Suppressor macrophage treated with lipopolysaccharide for 4 hours (primary cell): ENCODE results near the gene CTU2.

Experiments
- DNase-seq: peaks from one replicate; pipeline ENCODE4 v3.0.0-alpha.2; 2020

The CTU2 gene

GRCh38 chr16:88715312-88716190, 9.2 kb downstream of the CTU2 start:
- DNase-seq = no peak

DNA sequence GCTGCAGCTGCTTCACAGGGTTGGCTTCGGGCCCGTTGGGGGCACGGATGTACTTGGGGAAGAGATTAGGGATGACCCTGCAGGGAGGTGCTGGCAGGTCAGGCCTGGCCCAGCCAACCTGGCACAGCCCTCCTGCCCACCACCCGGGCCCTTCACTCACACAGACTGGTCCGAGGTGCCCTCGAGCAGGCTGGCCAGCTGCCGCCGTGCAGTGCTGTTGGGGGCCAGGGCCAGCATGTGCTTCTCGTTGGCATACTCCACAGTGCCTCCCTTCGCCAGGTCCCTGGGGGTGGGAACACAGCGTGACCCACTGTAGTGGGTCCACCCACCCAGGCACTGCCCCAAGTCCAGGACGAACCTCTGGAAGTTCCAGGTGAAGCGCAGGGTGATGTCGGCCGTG, 9.9 kb downstream of the CTU2 start:
- no peak for DNase-seq

- no peak for DNase-seq
Observed at GRCh38 chr16:88716601-88717001, 10.3 kb downstream of the CTU2 start.

GRCh38 chr16:88718178-88718577, 11.9 kb downstream of the CTU2 start:
- DNase-seq = no peak

DNA sequence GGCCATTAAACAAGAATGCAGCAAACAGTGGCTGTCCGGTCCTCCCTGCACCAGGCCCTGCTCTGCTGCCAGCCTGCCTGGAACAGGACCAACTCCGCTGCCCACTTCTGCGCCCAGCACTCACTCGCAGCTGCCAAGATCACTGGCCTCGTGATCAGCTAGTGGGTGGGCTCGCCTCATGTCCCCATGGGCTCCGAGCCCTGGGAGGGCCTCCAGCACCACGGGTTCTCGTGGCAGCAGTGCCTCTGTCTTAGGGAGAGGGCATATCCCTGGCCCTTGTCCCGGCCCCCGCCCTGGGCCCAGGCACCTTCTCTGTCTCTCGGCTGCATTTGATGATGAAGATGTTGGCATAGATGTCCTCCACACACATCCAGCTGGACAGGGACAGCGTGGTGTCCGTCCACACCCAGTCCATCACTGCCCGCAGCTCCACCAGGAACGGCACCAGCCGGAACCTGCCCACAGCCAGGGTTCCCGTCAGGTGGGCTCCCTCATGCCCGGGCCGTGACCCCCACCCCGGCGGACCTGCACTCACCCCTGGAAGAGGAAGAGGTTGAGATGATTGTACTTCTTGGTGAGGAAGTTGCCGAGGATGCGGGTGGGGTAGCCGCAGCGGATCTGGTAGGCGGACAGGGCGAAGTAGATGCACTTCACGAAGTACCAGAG, 13.1 kb downstream of the CTU2 start:
- DNase-seq = no peak

- no peak for DNase-seq
Observed at GRCh38 chr16:88719933-88720296, 13.6 kb downstream of the CTU2 start.

DNA sequence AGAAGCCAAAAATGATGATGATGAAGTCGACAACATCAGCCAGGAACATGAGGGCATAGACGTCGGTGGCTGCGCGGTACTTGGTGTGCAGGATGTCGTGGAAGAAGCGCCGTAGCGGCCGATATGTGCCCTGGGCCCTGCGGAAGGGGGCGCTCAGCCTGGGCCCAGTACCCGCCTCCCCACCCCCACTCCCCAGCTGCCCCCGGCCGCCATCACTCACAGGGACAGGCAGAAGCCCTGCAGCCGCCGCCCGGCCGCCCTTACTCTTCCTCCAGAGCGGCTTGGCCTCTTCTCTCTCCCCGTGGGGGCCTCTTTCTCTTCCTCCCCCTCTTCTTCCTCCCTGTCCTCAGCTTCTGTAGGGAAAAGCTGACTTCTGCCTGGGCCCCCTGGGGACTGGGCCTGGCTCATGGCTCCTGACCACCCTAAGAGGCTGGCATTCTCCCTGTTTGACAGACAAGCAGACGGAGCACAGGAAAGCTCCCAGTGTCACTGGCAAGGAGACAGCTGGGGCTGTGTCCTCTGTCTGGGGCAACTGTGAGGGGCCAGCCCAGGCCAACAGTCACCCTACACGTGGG, 14.2 kb downstream of the CTU2 start:
- no peak for DNase-seq

GRCh38 chr16:88721236-88721635, 14.9 kb downstream of the CTU2 start:
- DNase-seq = no peak

DNA sequence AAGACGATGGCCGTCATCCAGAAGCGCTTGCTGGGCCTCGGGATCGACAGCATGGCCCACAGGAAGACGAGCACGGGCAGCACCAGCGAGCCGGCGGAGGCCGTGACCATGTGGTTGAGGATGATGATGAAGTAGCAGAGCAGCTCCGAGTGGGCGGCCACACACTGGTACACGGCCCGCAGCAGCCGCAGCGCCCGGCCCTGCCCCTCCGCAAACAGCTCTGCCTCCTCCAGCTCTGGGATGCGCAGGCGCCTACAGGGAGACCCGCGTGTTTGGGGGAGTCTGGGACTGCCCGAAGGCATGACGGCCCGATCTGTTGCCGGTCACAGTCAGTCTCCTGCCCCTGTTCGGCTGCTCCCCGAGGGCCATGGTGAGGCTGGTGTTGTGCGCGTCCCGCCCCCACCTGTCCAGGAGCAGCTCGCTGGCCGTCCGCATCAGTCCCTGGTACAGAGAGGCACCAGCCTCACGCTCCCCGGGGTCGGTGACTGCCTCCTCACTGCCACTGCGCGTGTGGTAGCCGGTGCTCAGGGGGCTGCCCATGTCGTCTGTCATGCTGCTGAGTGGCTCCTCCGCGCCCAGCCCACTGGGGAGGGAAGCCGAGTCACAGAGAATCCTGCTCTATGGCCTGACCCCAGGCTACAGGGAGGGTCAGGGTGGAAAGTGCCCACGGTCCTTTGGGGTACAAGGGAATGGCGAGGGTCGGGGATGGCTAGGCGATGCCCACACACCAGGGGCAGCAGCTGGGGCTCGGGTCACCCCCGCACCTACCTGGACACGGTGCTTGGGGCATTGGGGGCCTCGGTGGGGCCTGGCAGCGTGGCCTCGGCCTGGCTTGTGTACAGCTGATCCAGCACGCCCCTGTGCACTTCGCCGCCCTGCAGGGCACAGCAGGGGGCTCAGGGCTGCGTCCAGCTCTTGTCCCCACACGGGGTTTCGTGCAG, 15.8 kb downstream of the CTU2 start:
- DNase-seq = no peak

- DNase-seq = no peak
Observed at GRCh38 chr16:88722784-88723506, 16.6 kb downstream of the CTU2 start.

GRCh38 chr16:88723507-88723887, 17.2 kb downstream of the CTU2 start:
- no peak for DNase-seq

DNA sequence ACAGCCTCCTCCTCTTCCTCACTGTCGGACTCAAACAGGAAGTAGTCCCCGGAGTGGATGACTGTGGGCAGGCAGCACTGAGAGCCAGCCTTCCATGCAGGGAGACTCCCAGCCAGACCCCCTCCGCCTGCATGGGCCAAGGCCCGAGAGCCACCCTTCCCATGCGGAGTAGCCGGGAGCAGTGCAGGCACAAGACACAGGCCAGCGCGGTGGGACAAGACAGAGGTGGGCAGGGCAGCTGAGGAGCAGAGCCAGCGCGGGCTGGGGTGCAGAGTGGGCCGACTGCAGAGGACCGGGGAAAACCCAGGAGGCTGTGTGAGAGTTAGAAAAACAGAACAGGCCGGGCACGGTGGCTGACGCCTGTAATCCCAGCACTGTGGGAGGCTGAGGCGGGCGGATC, 17.6 kb downstream of the CTU2 start:
- DNase-seq = no peak

GRCh38 chr16:88724855-88725555, 18.7 kb downstream of the CTU2 start:
- DNase-seq = no peak

- DNase-seq = no peak
Observed at GRCh38 chr16:88725609-88726407, 19.5 kb downstream of the CTU2 start.

DNA sequence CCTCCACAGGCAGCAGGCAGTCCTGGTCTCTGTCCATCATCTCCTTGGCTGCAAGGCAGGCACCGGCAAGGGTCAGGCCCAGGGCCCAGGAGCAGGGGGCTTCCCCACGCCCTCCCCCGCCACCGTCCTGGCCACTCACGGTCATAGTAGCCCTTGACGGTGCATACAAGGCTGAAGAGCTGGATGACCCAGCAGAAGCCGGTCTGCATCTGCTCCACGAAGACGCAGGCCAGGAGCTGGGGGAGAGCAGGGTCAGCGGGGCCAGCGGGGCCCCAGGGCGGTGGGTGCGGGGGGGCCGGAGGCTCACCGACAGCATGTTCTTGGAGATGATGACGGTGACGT, 20.1 kb downstream of the CTU2 start:
- no peak for DNase-seq

DNA sequence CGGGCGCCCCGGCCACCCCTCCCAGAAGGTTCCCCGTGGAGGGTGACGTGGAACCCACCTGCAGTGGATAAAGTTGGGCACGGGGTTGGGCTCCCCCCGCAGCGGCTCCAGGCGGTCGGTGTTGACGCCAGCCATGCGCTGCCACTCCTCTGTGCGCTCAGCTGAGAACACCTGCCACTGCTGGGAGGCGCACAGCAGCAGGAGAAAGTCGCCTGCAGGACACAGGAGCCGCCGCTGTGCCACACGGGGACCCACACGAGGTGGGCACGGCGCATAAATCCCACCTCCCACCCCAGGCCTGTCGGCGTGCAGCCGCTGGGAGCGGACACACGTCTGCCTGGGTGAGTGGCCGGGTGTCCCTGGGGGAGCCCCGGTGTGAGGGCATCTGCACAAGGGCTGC, 20.7 kb downstream of the CTU2 start:
- DNase-seq = no peak

DNA sequence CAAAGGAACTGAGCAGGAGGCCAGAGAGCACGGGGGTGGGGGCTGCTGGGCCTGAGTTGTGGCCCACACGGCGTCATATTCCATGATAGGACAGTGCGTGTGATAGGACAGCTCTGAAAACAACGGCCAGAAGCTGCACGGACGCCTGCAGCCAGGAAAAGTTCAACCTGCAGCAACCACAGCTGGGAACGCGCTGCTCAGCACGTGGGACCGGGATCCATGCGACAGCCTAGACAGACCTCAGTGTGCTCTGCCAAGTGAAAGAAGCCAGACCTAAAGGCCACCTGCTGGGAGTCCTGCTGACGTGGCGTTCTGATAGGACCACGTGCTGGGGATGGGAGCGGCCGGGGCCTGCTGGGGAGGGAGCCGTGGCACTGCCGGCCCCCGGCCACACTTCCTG, 21.6 kb downstream of the CTU2 start:
- DNase-seq = no peak

- no peak for DNase-seq
Observed at GRCh38 chr16:88730632-88731607, 24.6 kb downstream of the CTU2 start.

- DNase-seq = no peak
Observed at GRCh38 chr16:88731699-88732098, 25.4 kb downstream of the CTU2 start.
